Ovary (tissue), 9 donors: ENCODE results near the gene CPNE6. TPM values are rescaled to one million over a fixed set of nuclear protein-coding genes. Genes with fewer than 3 reads are reported as not detected.

Experiments
- DNase-seq, 5 donors: peaks; one replicate each; pipeline ENCODE4 v3.0.0-alpha.2; 2019 to 2020
- H3K27ac ChIP-seq, 2 donors: fragments of 200-600 bp; one replicate each; pipeline versions ENCODE4 v1.5.1 to v1.8.0; 2019 to 2022
- H3K27me3 ChIP-seq: fragments of 200-600 bp; one replicate; pipeline ENCODE4 v1.8.0; 2022
- H3K36me3 ChIP-seq: fragments of 200-600 bp; sonication (generic); one replicate; pipeline ENCODE4 v1.5.1; 2019
- H3K4me1 ChIP-seq: one replicate; pipeline ENCODE4 v1.8.1; 2013; ENCODE audit warnings: mild to moderate bottlenecking, moderate library complexity; ENCODE audit not compliant: insufficient read depth
- H3K4me3 ChIP-seq: fragments of 200-600 bp; sonication (generic); one replicate; pipeline ENCODE4 v1.5.1; 2017
- H3K9me3 ChIP-seq, 2 donors: fragments of 200-600 bp in 1 of 2; sonication (generic) in 1 of 2; one replicate each; pipeline versions ENCODE4 v1.5.1 to v1.8.1; 2013 to 2019; ENCODE audit warnings: mild to moderate bottlenecking in 1 of 2, moderate library complexity in 1 of 2
- EP300 ChIP-seq: sonication (generic); formaldehyde crosslinking; IDR thresholded peaks from one replicate; pipeline ENCODE4 v1.6.1; 2017; ENCODE audit warnings: antibody characterized with exemption
- POLR2A ChIP-seq: fragments of 450-650 bp; IDR thresholded peaks from one replicate; pipeline ENCODE4 v1.6.1; 2017; ENCODE audit warnings: antibody characterized with exemption, mild to moderate bottlenecking, moderate library complexity
- WGBS, 3 donors: extraction: QIAGEN DNeasy Blood & Tissue Kit in 1 of 3; methylation state at CpG; one replicate each; pipeline versions ENCODE4 v1.1.5 to v1.1.7; 2013 to 2017; 5-methylcytosine and 5-hydroxymethylcytosine counted together
- intact Hi-C, 4 donors: fragments of 100-400 bp; cut with DNase I; formaldehyde crosslinking; loops; one replicate each; pipeline versions ENCODE4 v1.11.0 to v1.15.1; 2022 to 2023
- polyA plus RNA-seq, 2 donors: library from polyadenylated mRNA; stranded (reverse); fragments of 200-250 nt in 1 of 2; fragments of 350-450 nt in 1 of 2; fragmentation: Illumina TruSeq in 1 of 2; extraction: RNeasy Lipid Tissue Mini Kit (QIAGEN cat#74804) in 1 of 2; gene quantifications; one replicate each; pipeline ENCODE4 v1.2.3, GENCODE V29; 2013 to 2014
- total RNA-seq, 7 donors: library from RNA; depleted of rRNA in 2 of 7; stranded (reverse); fragments of >200 nt in 2 of 7; fragmentation: NEBNext Ultra II Directional in 3 of 7; extraction: Animal tissue kit (Norgen Biotek cat#: 25700) in 3 of 7; gene quantifications; one replicate each; pipeline versions ENCODE4 v1.1.0 to v1.2.4, GENCODE V29; 2016 to 2023
- TF ChIP-seq, protein P1 (sequence below), 3 donors: fragments of 450-650 bp in 2 of 3; fragments of 200-600 bp in 1 of 3; IDR thresholded peaks; one replicate each; pipeline versions ENCODE4 v1.5.1 to v1.8.0; 2016 to 2022; ENCODE audit warnings: antibody characterized with exemption in 3 of 3, mild to moderate bottlenecking in 1 of 3
- donor health status: DM: no; HTN: no; CAD: no; lungs with moderate emphysema.
- donor health status: DM: no; HTN: no; CAD: no.
- donor health status: Bipolar disorder and iron deficiency.
- donor health status: DM: yes; HTN: yes; CAD: no.
- donor health status: DM: no; HTN: no; CAD: no.
- donor health status: DM: yes; HTN: yes; CAD: no.

CPNE6 gene
- total and polyA plus RNA-seq, 9 donors: 0.08 to 0.71 (median 0.55) TPM; not detected in 6

DNA sequence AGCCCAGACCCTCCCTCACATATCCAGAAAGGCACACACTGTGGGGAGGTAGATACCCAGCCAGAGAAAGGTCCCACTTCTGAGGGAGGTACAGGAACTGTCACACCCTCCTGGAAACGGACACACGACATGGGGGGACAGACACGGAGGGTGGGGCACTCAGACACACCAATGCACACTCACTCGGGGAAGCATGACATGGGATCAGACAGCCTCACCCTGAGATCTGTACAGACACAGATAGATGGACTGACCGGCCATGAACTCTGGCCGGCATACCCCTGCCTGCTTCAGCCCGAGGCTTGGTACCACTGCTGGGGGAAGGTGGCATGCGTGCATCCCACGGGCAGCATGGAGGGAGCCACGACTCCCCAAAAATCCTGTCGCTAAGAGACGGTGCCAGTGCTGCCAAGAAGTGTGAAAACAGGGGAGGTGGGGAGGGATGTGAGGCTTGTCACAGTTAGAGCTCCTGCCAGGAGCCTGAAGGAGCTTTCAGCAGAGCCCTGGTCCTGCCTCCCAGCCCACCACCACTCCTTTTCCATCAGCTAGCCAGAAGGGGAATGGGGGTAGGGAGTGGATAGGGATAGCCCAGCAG, 571 bp downstream of the CPNE6 start:
- WGBS, 3 donors: 34 to 51% (median 45%) methylated on average over 12 of the region's 12 CpGs
- no peaks in the 10 kb centered on the region for H3K27me3 ChIP-seq
- no peak overlapping the region for H3K4me3 ChIP-seq
- intact Hi-C loops: no loop called here
- no peaks in the 10 kb centered on the region for H3K4me1 ChIP-seq
- H3K9me3 ChIP-seq: no peaks in the 10 kb centered on the region
- TF ChIP-seq POLR2A: no peak
- TF ChIP-seq EP300: no peak
- TF ChIP-seq, protein P1, sequence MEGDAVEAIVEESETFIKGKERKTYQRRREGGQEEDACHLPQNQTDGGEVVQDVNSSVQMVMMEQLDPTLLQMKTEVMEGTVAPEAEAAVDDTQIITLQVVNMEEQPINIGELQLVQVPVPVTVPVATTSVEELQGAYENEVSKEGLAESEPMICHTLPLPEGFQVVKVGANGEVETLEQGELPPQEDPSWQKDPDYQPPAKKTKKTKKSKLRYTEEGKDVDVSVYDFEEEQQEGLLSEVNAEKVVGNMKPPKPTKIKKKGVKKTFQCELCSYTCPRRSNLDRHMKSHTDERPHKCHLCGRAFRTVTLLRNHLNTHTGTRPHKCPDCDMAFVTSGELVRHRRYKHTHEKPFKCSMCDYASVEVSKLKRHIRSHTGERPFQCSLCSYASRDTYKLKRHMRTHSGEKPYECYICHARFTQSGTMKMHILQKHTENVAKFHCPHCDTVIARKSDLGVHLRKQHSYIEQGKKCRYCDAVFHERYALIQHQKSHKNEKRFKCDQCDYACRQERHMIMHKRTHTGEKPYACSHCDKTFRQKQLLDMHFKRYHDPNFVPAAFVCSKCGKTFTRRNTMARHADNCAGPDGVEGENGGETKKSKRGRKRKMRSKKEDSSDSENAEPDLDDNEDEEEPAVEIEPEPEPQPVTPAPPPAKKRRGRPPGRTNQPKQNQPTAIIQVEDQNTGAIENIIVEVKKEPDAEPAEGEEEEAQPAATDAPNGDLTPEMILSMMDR (IDR thresholded peaks at IDR 0.05): no peak
- no peak for DNase-seq
- no peak overlapping the region for H3K27ac ChIP-seq
- no peaks in the 10 kb centered on the region for H3K36me3 ChIP-seq

DNA sequence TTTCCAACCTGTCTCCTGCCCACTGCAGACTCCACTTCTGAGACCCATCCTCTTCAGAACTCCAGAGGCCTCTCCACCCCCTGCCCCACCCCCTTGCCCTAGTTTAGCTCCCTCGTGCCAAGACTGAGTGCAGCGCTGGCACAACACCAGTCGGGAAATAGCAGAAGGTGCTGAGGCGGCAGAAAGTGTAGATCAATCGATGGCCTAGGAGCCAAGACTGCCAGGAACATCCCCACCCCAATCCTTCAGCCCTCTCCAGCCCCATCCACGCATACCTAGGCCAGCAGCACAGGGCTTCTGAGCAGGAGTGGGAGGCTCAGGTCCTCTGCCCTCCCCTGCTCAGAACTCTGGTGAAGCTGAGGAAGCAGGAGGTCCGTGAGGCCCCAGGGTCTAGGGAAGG, 1.1 kb downstream of the CPNE6 start:
- no peak for DNase-seq
- Histone ChIP-seq H3K4me1 (no peaks in the 10 kb centered on the region), H3K9me3 (no peaks in the 10 kb centered on the region), H3K27me3 (no peaks in the 10 kb centered on the region), H3K4me3 (no peak overlapping the region), H3K36me3 (no peaks in the 10 kb centered on the region), H3K27ac (no peak overlapping the region)
- TF ChIP-seq POLR2A: no peak
- TF ChIP-seq, protein P1 (IDR thresholded peaks at IDR 0.05): no peak
- TF ChIP-seq EP300: no peak
- WGBS, 3 donors: 42 to 52% (median 52%) methylated on average over 7 of the region's 7 CpGs
- intact Hi-C loops: no loop called here

DNA sequence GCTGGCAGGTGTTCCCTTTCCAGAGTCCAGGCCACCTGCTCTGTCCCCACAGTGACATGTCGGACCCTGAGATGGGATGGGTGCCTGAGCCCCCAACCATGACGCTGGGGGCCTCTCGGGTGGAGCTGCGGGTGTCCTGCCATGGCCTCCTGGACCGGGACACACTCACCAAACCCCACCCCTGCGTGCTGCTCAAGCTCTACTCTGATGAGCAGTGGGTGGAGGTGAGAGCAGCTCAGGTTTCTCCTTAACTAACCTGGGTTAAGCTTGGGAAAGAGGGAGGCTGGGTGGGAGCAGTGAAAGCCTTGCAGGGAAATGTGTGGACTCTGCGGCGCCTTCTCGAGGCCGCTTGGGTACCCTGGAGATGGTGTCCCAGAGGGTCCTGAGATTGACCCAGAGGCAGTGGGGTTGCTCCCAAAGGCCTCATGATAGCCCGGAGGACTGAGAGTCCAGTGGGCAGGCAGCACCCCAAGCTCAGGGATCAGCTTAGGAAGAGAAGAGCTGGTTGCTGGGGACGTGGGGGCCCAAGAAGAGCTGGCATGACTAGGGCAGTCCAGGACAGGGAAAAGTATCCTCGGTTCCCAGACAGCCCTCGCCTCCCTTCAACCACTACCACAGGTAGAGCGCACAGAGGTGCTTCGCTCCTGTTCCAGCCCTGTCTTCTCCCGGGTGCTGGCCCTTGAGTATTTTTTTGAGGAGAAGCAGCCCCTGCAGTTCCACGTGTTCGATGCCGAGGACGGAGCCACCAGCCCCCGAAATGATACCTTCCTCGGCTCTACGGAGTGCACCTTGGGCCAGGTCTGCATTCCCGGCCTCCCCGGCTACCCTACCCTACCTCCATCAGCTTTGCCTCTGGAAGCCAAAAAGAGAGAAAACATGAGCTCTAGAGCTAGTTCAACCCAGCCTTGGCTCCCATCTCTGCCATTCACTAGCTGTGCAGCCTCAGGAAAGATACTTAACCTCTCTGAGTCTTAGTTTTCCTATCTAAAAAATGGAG, 1.8 kb downstream of the CPNE6 start:
- 81 to 85% (median 83%) methylated on average over 26 of the region's 26 CpGs for WGBS, 3 donors
- Histone ChIP-seq H3K27ac (no peak overlapping the region), H3K36me3 (no peaks in the 10 kb centered on the region), H3K9me3 (no peaks in the 10 kb centered on the region), H3K4me3 (no peak overlapping the region), H3K4me1 (no peaks in the 10 kb centered on the region), H3K27me3 (no peaks in the 10 kb centered on the region)
- intact Hi-C loops: no loop called here
- TF ChIP-seq EP300 (no peak), POLR2A (no peak)
- TF ChIP-seq, protein P1 (IDR thresholded peaks at IDR 0.05): no peak
- no peak for DNase-seq

DNA sequence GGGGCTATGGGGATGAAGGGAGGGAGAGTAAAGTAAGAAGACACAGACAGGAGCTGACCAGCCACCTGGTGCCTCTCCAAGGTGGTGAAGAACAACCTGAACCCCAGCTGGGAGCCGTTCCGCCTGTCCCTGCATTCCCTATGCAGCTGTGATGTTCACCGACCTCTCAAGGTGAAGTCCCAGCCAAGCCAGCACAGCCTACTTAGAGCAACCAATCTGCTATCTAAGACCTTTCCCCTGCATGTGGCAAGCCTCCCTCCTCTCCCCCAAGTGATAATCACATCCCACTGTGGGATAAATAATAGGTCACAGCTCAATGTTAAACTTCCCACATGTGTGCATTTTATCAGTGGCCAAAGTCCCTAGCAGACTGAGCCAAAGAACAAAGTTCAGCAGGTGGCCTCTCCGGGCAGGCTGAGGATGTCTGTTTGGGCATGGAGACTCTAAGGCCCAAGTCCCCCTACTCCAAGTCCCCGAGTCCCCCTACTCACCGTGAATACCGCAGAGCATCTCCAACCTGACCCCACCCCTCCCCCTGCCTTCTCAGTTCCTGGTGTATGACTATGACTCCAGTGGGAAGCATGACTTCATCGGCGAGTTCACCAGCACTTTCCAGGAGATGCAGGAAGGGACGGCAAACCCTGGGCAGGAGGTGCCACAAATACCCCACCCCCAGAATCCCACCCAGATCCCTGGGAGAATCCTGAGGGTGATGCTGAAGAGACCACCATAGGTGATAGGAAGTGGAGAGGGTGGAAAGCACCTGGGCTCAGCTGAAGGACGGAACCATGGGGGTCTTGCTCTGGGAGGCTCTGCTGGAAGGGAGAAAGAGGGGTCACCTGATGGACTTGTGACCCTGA, 3.5 kb downstream of the CPNE6 start:
- Histone ChIP-seq H3K36me3 (no peaks in the 10 kb centered on the region), H3K4me1 (no peaks in the 10 kb centered on the region), H3K4me3 (no peak overlapping the region), H3K9me3 (no peaks in the 10 kb centered on the region), H3K27me3 (no peaks in the 10 kb centered on the region), H3K27ac (no peak overlapping the region)
- TF ChIP-seq, protein P1 (IDR thresholded peaks at IDR 0.05): no peak
- TF ChIP-seq EP300 (no peak), POLR2A (no peak)
- no peak for DNase-seq
- 61 to 69% (median 63%) methylated on average over 11 of the region's 11 CpGs for WGBS, 3 donors
- intact Hi-C loops: no loop called here
